Testis (tissue), 2 donors: Measurements from ENCODE around the gene YAE1.

Experiments
- CTCF ChIP-seq, 3 experiments: fragments of 450-650 bp in 2 of 3; fragments of 200-600 bp in 1 of 3; sonication (generic) in 1 of 3; IDR thresholded peaks; one replicate each; pipeline ENCODE4 v1.5.1; 2016 to 2019; ENCODE audit warnings: antibody characterized with exemption in 3 of 3, mild to moderate bottlenecking in 2 of 3, moderate library complexity in 1 of 3
- POLR2A ChIP-seq: fragments of 450-650 bp; IDR thresholded peaks from one replicate; pipeline ENCODE4 v1.6.1; 2017; ENCODE audit warnings: antibody characterized with exemption, mild to moderate bottlenecking, moderate library complexity

DNA sequence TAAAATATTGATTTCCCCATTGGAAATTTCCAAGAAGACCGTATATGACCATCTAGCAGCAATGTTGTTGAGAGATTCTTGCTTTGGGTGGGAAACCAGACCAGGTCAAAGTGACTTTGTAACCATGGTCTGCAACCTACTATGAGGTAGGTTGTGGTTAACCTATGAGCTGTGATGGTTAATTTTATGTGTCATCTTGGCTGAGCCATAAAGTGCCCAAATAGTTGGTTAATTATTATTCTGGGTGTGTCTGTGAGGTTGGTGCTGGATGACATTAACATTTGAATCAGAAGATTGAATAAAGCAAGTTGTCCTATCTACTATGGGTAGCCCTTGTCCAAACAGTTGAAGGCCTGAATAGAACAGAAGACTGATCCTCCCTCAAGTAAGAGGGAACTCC is 38.9 kb downstream of the YAE1 start:
- TF ChIP-seq CTCF (IDR thresholded peaks at IDR 0.05), result no peak
- TF ChIP-seq POLR2A, result no peak
